ENCODE data around the gene VPS37B.

VPS37B gene

GRCh38 chr12:122861587-122861970 lies 34.3 kb downstream of the VPS37B start:
- no peak overlapping the region for H3K27ac ChIP-seq (ENCODE audit: low read depth, low read length)
- H3K9me3 ChIP-seq (ENCODE audit: insufficient read depth, low read depth, low read length) = no peaks in the 10 kb centered on the region
- H3K9ac ChIP-seq (ENCODE audit: low read depth, low read length) = no peak overlapping the region
- 87% methylated on average over 5 of the region's 5 CpGs for WGBS
- no peaks in the 10 kb centered on the region for H3K4me1 ChIP-seq (ENCODE audit: insufficient read depth, low read length)
- H3K36me3 ChIP-seq (ENCODE audit: insufficient read depth, low read length) = 0 out of 2 replicates have a peak, but pooled peaks cover 3% of the 10 kb centered on the region
- no peak overlapping the region for H3K4me3 ChIP-seq (ENCODE audit: low read length)
- H3K27me3 ChIP-seq (ENCODE audit: insufficient read depth, low read length) = peaks cover 2% of the 10 kb centered on the region; the same call in 1 of the 2 replicates

- H3K36me3 ChIP-seq (ENCODE audit: insufficient read depth, low read length) = 0 out of 2 replicates have a peak, but pooled peaks cover 3% of the 10 kb centered on the region
- no peak overlapping the region for H3K9ac ChIP-seq (ENCODE audit: low read depth, low read length)
- no peaks in the 10 kb centered on the region for H3K9me3 ChIP-seq (ENCODE audit: insufficient read depth, low read depth, low read length)
- peaks cover 2% of the 10 kb centered on the region; the same call in 1 of the 2 replicates for H3K27me3 ChIP-seq (ENCODE audit: insufficient read depth, low read length)
- H3K4me3 ChIP-seq (ENCODE audit: low read length) = no peak overlapping the region
- H3K27ac ChIP-seq (ENCODE audit: low read depth, low read length) = no peak overlapping the region
- no peaks in the 10 kb centered on the region for H3K4me1 ChIP-seq (ENCODE audit: insufficient read depth, low read length)
- 92% methylated on average over 23 of the region's 23 CpGs for WGBS
These were observed 34.9 kb downstream of the VPS37B start for GRCh38 chr12:122860854-122861586.

- no peak overlapping the region for H3K4me3 ChIP-seq (ENCODE audit: low read length)
- H3K27ac ChIP-seq (ENCODE audit: low read depth, low read length) = no peak overlapping the region
- H3K27me3 ChIP-seq (ENCODE audit: insufficient read depth, low read length) = peaks cover 2% of the 10 kb centered on the region; the same call in 1 of the 2 replicates
- no peaks in the 10 kb centered on the region for H3K4me1 ChIP-seq (ENCODE audit: insufficient read depth, low read length)
- 0 out of 2 replicates have a peak, but pooled peaks cover 3% of the 10 kb centered on the region for H3K36me3 ChIP-seq (ENCODE audit: insufficient read depth, low read length)
- 59% methylated on average over 28 of the region's 28 CpGs for WGBS
- H3K9me3 ChIP-seq (ENCODE audit: insufficient read depth, low read depth, low read length) = no peaks in the 10 kb centered on the region
- H3K9ac ChIP-seq (ENCODE audit: low read depth, low read length) = no peak overlapping the region
These were observed 35.7 kb downstream of the VPS37B start for GRCh38 chr12:122860040-122860853.

- Histone ChIP-seq H3K36me3 (ENCODE audit: insufficient read depth, low read length) (0 out of 2 replicates have a peak, but pooled peaks cover 3% of the 10 kb centered on the region), H3K4me1 (ENCODE audit: insufficient read depth, low read length) (no peaks in the 10 kb centered on the region), H3K27me3 (ENCODE audit: insufficient read depth, low read length) (no peaks in the 10 kb centered on the region; the same call in 1 of the 2 replicates), H3K9ac (ENCODE audit: low read depth, low read length) (no peak overlapping the region), H3K9me3 (ENCODE audit: insufficient read depth, low read depth, low read length) (no peaks in the 10 kb centered on the region), H3K4me3 (ENCODE audit: low read length) (no peak overlapping the region), H3K27ac (ENCODE audit: low read depth, low read length) (no peak overlapping the region)
- WGBS = 89% methylated on average over 26 of the region's 26 CpGs
These were observed 36.5 kb downstream of the VPS37B start for GRCh38 chr12:122859303-122860039.

GRCh38 chr12:122858591-122859302 lies 37.2 kb downstream of the VPS37B start:
- H3K4me3 ChIP-seq (ENCODE audit: low read length) = no peak overlapping the region
- 0 out of 2 replicates have a peak, but pooled peaks cover 3% of the 10 kb centered on the region for H3K36me3 ChIP-seq (ENCODE audit: insufficient read depth, low read length)
- 92% methylated on average over 22 of the region's 22 CpGs for WGBS
- H3K27me3 ChIP-seq (ENCODE audit: insufficient read depth, low read length) = no peaks in the 10 kb centered on the region; the same call in 1 of the 2 replicates
- no peaks in the 10 kb centered on the region for H3K4me1 ChIP-seq (ENCODE audit: insufficient read depth, low read length)
- H3K9ac ChIP-seq (ENCODE audit: low read depth, low read length) = no peak overlapping the region
- no peak overlapping the region for H3K27ac ChIP-seq (ENCODE audit: low read depth, low read length)
- no peaks in the 10 kb centered on the region for H3K9me3 ChIP-seq (ENCODE audit: insufficient read depth, low read depth, low read length)

DNA sequence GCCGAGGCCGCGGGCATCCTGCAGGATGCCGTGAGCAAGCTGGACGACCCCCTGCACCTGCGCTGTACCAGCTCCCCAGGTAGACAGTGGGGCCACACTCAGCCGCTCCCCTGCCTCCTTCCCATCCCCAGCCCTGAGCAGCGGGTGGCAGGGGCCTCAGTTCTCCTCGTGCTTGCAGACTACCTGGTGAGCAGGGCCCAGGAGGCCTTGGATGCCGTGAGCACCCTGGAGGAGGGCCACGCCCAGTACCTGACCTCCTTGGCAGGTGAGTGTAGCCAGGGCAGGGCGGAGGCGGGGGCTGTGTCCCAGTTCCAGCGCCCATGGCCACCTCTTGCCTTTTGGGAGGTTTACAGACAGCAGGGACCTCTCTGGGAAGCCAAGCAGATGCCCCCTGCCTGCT lies 37.8 kb downstream of the VPS37B start:
- Histone ChIP-seq H3K27me3 (ENCODE audit: insufficient read depth, low read length) (no peaks in the 10 kb centered on the region; the same call in 1 of the 2 replicates), H3K9me3 (ENCODE audit: insufficient read depth, low read depth, low read length) (no peaks in the 10 kb centered on the region), H3K9ac (ENCODE audit: low read depth, low read length) (no peak overlapping the region), H3K27ac (ENCODE audit: low read depth, low read length) (no peak overlapping the region), H3K4me3 (ENCODE audit: low read length) (no peak overlapping the region), H3K4me1 (ENCODE audit: insufficient read depth, low read length) (no peaks in the 10 kb centered on the region), H3K36me3 (ENCODE audit: insufficient read depth, low read length) (0 out of 2 replicates have a peak, but pooled peaks cover 3% of the 10 kb centered on the region)
- WGBS = 95% methylated on average over 14 of the region's 14 CpGs

GRCh38 chr12:122856999-122857671 lies 38.8 kb downstream of the VPS37B start:
- Histone ChIP-seq H3K27ac (ENCODE audit: low read depth, low read length) (no peak overlapping the region), H3K9me3 (ENCODE audit: insufficient read depth, low read depth, low read length) (no peaks in the 10 kb centered on the region), H3K27me3 (ENCODE audit: insufficient read depth, low read length) (no peaks in the 10 kb centered on the region; the same call in 1 of the 2 replicates), H3K4me3 (ENCODE audit: low read length) (no peak overlapping the region), H3K9ac (ENCODE audit: low read depth, low read length) (no peak overlapping the region), H3K36me3 (ENCODE audit: insufficient read depth, low read length) (0 out of 2 replicates have a peak, but pooled peaks cover 3% of the 10 kb centered on the region), H3K4me1 (ENCODE audit: insufficient read depth, low read length) (0 out of 2 replicates have a peak, but pooled peaks cover 3% of the 10 kb centered on the region)
- WGBS = 96% methylated on average over 24 of the region's 24 CpGs

GRCh38 chr12:122855928-122856831 lies 39.7 kb downstream of the VPS37B start:
- Histone ChIP-seq H3K36me3 (ENCODE audit: insufficient read depth, low read length) (0 out of 2 replicates have a peak, but pooled peaks cover 3% of the 10 kb centered on the region), H3K9me3 (ENCODE audit: insufficient read depth, low read depth, low read length) (no peaks in the 10 kb centered on the region), H3K4me1 (ENCODE audit: insufficient read depth, low read length) (0 out of 2 replicates have a peak, but pooled peaks cover 3% of the 10 kb centered on the region), H3K4me3 (ENCODE audit: low read length) (no peak overlapping the region), H3K27me3 (ENCODE audit: insufficient read depth, low read length) (no peaks in the 10 kb centered on the region; the same call in 1 of the 2 replicates), H3K27ac (ENCODE audit: low read depth, low read length) (no peak overlapping the region), H3K9ac (ENCODE audit: low read depth, low read length) (no peak overlapping the region)
- WGBS = 94% methylated on average over 40 of the region's 40 CpGs

GRCh38 chr12:122855071-122855829 lies 40.7 kb downstream of the VPS37B start:
- Histone ChIP-seq H3K4me3 (ENCODE audit: low read length) (no peak overlapping the region), H3K27me3 (ENCODE audit: insufficient read depth, low read length) (no peaks in the 10 kb centered on the region; the same call in 1 of the 2 replicates), H3K9ac (ENCODE audit: low read depth, low read length) (no peak overlapping the region), H3K4me1 (ENCODE audit: insufficient read depth, low read length) (0 out of 2 replicates have a peak, but pooled peaks cover 3% of the 10 kb centered on the region), H3K36me3 (ENCODE audit: insufficient read depth, low read length) (0 out of 2 replicates have a peak, but pooled peaks cover 3% of the 10 kb centered on the region), H3K27ac (ENCODE audit: low read depth, low read length) (no peak overlapping the region), H3K9me3 (ENCODE audit: insufficient read depth, low read depth, low read length) (no peaks in the 10 kb centered on the region)
- 95% methylated on average over 24 of the region's 24 CpGs for WGBS
